Left forelimb (tissue), 1 donor: ENCODE data around the gene RIMBP2.

Experiments
- DNase-seq: peaks from one replicate; pipeline ENCODE4 v3.0.0-alpha.2; 2018; ENCODE audit warnings: low spot score

Gene RIMBP2

DNA sequence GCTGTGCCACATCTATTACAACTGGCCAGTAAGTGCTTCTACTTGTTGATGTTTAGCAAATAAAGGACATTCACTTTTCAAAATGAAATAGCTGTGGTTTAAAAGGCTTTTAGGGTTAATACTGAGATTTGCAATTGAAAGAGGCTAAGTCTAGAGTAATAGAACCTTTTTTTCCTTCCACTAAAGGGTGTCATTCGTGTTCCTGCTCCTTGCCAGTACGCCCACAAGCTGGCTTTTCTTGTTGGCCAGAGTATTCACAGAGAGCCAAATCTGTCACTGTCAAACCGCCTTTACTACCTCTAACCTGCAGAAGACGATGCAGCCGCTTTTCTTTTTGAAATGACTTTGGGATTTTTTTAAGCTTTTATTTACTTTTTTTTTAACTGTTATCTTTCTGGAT is 344.8 kb downstream of the RIMBP2 start:
- DNase-seq: no peak

DNA sequence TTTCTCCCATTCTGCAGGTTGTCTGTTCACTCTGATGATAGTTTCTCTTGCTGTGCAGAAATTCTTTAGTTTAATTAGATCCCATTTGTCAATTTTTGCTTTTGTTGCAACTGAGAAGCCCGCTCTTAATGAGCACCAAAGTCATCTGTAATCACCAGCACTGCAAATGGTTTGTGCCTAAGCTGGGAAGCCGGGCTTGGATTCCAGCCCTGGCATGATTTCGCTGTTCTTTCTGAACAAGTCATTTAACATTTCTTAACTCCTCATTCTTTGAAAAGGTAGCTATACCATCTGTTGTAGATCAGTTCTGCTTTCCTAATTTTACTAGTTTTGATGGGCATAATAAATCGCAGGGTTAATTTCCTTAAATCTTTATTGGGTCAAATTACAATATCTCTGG is 346.3 kb downstream of the RIMBP2 start:
- DNase-seq: no peak

DNA sequence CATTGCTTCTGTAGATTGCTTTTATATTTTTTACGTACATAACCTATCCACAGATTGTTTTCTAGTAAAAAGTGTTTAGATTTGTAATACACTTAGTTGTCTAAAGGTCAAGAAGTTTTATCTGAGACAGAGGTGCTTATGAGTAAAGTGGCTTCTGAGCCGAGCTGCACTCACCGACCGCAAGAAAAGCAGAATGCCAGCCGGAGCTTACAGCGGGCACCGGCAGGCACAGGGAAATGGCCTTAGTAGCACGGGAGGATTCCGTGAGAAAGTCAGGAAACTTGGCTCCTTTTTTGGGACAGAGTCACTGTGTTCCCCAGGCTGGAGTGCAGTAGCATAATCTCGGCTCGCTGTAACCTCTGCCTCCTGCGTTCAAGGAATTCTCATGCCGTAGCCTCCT is 348.6 kb downstream of the RIMBP2 start:
- DNase-seq: no peak

DNA sequence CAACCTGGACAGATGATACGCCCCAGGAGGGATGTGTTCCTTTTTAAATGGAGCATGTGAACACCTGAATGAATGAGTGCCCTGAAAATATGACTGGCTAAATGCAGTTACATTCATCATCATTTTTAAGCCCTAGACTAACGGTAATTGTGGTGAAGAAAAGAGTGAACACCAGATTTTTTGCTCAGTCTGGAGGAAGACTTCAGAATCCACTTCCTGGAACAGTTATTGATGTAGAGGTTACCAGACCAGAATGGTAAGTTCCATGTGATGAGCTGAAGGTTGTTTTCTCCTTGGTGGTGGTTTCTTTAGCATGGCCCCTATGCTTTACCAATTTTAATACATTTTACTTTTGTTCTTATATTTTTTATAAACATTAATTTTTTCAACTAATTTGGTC is 349.1 kb downstream of the RIMBP2 start:
- no peak for DNase-seq

DNA sequence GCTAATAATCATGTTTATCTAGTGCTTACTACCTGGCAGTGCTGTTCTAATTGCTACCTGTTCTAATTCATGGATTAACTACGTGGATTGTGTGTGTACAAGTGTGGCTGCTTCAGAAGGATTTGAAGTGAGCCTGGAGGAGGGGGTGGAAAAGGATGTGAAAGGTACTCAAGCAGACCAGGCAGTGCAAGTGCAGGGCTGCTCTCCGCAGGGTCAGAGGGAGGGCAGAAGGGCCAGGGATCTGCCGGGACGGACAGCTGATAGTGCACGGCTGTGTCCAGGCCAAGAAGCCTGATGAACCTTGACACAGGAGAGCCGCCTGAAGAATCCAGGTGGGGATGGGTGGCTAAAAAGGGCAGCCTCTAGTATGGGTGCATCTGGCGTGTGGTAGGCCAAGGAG is 349.9 kb downstream of the RIMBP2 start:
- no peak for DNase-seq

DNA sequence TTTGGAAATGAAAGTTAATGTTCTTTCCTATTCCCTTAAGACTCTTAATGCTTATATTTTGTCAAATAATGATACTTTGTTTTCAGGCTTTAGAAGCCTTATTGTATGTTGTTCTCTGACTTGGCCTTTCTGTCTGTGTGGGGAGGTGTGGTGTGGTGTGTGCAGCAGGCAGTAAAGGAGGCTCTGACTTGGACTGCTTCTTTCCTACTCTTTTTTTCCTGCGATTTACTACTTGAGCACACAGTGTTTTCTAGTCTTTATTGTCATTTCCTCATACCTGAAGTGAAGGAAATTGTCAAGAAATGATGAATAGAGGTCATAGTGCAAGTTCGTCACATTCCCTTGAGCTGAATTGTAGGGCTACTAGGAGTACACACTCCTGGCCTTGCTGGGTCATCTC is 351.5 kb downstream of the RIMBP2 start:
- no peak for DNase-seq

DNA sequence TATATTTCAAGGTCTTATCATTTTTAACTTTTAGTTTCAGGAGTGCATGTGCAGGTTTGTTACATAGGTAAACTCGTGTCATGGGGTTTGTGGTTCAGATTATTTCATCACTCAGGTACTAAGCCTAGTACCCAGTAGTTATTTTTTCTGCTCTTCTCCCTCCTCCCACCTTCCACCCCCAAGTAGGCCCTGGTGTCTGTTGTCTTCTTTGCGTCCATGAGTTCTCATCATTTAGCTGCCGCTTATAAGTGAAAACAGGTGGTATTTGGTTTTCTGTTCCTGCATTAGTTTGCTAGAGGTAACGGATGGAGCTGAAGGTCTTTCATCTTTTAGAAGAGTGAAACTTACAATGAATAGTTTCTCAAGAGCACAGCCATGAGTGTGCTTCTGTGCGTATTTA is 354.0 kb downstream of the RIMBP2 start:
- DNase-seq: no peak

DNA sequence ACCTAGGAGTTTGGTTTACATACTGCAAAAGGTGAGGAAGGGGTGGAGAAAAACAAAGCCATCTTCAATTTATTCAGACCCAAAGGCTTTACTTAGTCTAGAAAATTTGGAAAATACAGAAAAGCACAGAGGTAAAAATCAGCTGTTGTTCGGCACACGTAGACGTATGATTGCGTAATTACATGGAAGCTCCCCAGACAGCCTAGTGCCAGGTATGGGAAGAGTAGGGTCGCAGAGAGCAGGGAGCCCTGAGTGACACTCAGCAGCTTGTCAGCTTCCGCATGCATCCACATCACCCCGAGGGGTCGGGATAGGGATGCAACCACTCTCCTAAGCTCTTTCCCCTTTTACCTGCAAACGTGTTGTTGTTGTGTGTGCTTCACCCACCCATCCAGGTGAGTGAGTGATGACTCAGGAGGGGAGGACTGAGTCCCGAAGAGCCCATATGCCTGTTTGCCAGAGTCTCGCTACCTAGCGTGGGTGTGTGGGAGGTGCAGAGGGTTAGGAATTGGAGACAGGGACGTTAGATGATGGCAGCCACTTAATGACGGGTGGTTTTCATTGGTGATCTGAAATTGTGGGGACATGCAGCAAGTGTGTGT is 358.3 kb downstream of the RIMBP2 start:
- DNase-seq: no peak

DNA sequence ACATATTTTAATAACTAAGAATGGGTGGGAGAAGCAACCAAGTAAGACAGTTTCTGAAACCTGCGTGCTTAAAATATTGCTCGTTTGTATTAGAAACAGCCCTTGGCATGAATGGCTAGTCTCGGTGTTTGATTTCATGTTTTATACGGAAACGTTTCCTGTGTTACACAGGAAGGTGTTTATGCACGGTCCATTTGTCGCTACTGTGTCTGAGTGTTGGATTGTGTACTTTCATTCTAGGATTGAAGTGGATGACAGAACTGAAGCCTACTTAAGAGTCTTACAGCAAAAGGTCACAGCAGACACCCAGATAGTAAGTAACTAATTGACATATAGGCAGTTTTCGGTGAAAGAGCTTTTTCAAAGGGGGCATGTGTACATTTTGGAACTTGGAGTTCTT is 358.9 kb downstream of the RIMBP2 start:
- no peak for DNase-seq

DNA sequence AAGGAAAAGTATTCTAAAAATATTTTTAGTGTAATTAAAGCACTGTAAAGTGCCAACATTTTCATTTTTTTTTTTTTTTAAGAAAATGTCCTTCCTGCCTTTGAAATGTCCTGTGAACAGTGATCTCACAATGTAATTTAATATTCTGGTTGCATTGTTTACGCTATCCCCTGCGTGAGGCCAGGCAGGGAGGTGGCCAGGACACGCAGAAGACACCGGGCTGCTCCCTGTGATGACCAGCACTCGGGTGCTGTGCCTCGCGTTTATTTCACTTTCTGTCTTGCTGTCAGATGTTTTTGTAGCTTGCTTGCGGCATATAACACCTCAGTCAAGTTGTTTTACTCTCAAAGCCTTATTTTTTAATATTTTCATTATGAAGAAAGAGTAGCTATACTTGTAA is 359.9 kb downstream of the RIMBP2 start:
- no peak for DNase-seq

DNA sequence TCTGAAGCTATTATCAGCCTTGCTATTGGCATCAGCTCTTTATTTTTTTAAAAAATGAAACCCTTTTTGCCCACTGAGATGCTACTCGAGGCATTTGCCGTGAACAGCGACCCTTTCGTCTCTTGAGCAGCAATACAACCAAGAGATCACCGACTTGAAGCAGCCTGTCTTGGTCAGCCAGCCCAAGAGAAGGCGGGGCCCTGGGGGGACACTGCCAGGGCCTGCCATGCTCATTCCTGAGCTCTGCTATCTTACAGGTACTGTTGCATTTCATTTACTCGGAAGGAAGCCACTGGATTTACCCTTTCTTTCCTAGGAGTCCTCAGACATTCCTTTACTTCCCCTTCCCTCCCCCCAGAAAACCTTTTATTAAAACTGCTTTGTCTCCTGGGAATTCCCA is 361.7 kb downstream of the RIMBP2 start:
- no peak for DNase-seq

DNA sequence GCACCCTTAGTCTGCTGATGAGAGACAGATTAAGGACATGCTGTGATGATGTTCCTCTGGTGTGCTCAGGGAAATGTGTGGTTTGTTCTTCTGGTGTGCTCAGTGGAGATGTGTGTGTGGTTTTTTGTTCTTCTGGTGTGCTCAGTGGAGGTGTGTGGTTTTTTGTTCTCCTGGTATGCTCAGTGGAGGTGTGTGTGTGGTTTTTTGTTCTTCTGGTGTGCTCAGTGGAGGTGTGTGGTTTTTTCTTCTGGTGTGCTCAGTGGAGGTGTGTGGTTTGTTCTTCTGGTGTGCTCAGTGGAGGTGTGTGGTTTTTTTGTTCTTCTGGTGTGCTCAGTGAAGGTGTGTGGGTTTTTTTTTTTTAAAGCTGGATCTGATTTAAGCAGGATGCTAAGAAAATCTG is 363.0 kb downstream of the RIMBP2 start:
- no peak for DNase-seq

DNA sequence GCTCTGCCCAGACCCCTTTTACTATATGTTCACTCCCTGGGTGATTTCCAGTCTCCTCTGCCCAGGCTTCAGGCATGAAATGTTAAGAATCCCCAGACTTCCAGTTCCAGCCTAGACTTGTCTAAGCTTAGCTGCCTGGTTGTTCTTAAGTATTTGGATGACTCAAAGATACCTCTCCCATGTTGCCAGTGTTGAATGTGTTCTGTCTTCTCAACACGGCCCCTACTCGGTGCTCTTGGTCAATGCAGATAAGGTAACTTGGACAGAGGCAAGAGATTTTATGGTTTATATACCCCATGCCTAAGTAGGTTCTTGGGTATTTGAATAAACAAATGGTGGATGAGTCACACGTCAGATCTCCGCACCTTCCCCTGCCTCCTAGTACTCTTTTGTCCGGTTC is 364.8 kb downstream of the RIMBP2 start:
- no peak for DNase-seq

DNA sequence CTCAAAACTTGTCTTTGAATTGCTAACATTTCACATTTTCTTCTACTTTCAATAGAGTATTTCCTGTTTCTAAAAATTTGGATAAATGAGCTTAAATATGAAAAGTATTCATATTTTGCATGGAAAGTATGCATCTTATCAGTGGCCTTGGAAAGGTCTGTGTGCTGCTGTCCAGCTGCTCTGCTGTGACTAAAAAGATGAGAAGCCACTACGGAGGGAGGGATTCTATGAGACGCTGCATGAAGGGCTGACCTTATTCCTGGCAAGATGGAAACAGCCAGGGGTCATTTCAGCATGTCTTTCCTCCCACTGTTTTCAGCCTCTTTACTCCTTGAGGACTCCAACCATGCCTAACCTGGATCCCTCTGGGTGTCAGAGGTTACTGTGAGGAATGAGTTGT is 365.4 kb downstream of the RIMBP2 start:
- DNase-seq: no peak

DNA sequence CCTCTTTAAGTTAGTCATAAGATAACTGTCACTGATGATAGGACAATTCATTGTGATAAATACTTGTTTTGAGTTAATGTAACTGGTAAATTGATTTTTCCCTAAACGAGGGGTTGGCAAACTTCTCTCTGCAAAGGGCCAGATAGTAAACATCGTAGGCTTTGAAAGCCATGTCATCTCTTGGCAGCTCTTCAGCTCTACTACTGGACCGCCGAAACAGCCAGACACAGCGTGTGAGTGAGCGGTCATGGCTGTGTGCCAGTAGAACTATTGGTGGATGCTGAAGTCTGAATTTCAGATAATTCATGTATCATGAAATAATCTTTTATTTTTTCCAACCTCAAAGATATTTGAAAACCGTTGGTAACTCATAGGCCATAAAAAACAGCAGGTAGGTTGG is 368.5 kb downstream of the RIMBP2 start:
- DNase-seq: no peak
